ENCODE results near the gene TMEM272. TPM values are rescaled to one million over a fixed set of nuclear protein-coding genes. Genes with fewer than 3 reads are reported as not detected.

Gene TMEM272
- total RNA-seq, 2 experiments from 2014 or later = 0.15 to 0.28 TPM

GRCh38 chr13:51765142-51765515 is 79.8 kb downstream of the TMEM272 start:
- H3K27me3 Mint-ChIP-seq = no peaks in the 10 kb centered on the region
- ChIA-PET CTCF (interaction anchor here (0.9 to 1.2 kb wide), 3 partner anchors 179 to 315 kb away, joined by 3 to 6 read pairs (median 4); no protein-coding TSS in a partner anchor), POLR2A (interaction anchor here (0.7 to 3.0 kb wide), 5 partner anchors 24 to 313 kb away, joined by 3 to 22 read pairs (median 7); partner anchors contain the start of gene INTS6)
- no peaks in the 10 kb centered on the region for H3K9me3 Mint-ChIP-seq
- peaks cover 16% of the 10 kb centered on the region for H3K36me3 Mint-ChIP-seq (ENCODE audit: low read depth)
- peaks cover 23% of the 10 kb centered on the region for H3K4me1 Mint-ChIP-seq
- peak overlapping the region; percentile 80 for H3K27ac Mint-ChIP-seq
- no peak for DNase-seq
- H3K4me3 Mint-ChIP-seq = peak overlapping the region; percentile 62

DNA sequence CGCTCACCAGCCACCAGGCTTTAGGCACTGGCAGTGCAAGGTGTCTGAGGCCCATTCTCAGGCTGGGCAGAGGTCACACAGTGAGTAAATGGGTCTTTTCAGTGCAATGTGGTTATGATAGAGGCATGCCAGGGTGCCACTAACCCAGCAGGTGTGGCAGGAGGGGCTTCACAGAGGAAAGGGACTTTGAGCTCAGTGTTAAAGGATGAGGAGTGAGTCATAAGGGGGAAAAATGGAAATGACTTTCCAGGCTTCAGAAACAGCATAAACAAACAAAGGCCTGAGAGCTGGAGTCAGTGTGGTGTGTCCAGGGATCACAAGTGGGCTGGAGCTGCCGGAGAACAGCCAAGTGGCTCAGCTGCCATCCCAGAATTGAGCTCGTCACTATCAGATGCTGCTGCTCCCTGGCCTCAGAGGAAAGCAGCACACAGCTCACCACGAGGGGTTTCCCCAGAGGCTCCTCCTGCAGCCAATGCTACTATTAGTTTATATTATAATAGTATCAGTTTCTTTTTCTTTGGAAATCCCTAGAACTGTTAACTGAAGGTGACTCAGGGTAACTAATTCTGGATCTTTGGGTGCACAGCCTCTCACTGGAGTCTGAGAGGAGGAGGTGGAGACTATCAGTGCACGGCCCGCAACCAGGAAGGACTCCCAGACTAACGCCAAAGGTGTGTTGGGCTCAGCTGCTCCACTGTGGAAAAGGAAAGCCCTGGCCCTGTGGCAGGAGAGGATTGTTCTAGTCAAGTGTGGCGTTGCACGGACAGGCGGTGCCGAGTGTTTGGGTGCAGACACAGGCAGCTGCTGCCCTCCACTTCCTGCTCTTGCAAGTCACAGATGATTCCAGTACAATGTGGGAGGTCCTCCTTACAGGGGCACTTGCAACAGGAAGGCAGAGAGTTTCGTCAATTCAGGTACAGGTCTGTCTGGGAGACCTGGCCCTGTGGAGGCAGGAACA is 80.5 kb downstream of the TMEM272 start:
- CTCF ChIA-PET = interaction anchor here (0.8 to 1.5 kb wide), 9 partner anchors 20 to 330 kb away, joined by 3 to 6 read pairs (median 3); no protein-coding TSS in a partner anchor
- POLR2A ChIA-PET = interaction anchor here (0.7 to 3.0 kb wide), 11 partner anchors 23 to 312 kb away, joined by 3 to 22 read pairs (median 3); partner anchors contain the start of gene INTS6
- H3K4me1 Mint-ChIP-seq = peaks cover 23% of the 10 kb centered on the region
- no peaks in the 10 kb centered on the region for H3K9me3 Mint-ChIP-seq
- H3K27ac Mint-ChIP-seq = peak overlapping the region; percentile 80
- no peaks in the 10 kb centered on the region for H3K27me3 Mint-ChIP-seq
- peaks cover 16% of the 10 kb centered on the region for H3K36me3 Mint-ChIP-seq (ENCODE audit: low read depth)
- peak overlapping the region; percentile 62 for H3K4me3 Mint-ChIP-seq
- peak; percentile 55 for DNase-seq

DNA sequence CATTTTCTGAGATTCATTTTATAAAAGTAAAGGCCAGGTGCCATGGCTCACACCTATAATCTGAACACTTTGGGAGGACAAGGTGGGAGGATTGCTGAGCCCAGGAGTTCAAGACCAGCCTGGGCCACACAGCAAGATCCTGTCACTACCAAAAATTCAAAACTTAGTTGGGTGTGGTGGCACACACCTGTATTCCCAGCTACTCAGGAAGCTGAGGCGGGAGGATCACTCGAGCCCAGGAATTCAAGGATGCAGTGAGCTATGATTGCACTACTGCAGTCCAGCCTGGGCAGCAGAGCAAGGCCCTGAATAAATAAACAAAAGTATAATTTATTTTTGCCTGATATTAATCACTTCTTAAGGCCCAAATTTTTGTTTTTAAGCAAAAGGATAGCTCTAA is 81.5 kb downstream of the TMEM272 start:
- no peak for DNase-seq
- Mint-ChIP-seq H3K27ac (no peak overlapping the region), H3K36me3 (ENCODE audit: low read depth) (peaks cover 16% of the 10 kb centered on the region), H3K9me3 (no peaks in the 10 kb centered on the region), H3K27me3 (no peaks in the 10 kb centered on the region), H3K4me3 (no peak overlapping the region), H3K4me1 (peaks cover 23% of the 10 kb centered on the region)
- CTCF ChIA-PET = interaction anchor here (1.0 to 1.5 kb wide), 4 partner anchors 19 to 320 kb away, joined by 3 read pairs; partner anchors contain the start of gene INTS6
- POLR2A ChIA-PET = interaction anchor here (1.2 to 3.0 kb wide), 4 partner anchors 39 to 311 kb away, joined by 6 to 22 read pairs (median 8); partner anchors contain the start of gene INTS6

Other genes starting within 250 kb of the TMEM272 start
- 1 to 10 TPM; 5.0 to 6.4 TPM for gene DHRS12, start 41.0 kb downstream of the TMEM272 start, total RNA-seq
- not detected for gene CCDC70, start 16.8 kb upstream of the TMEM272 start, total RNA-seq
- under 1 TPM; 0.78 to 0.88 TPM for gene ATP7B, start 166.3 kb upstream of the TMEM272 start, total RNA-seq
- gene ALG11, start 167.2 kb upstream of the TMEM272 start, total RNA-seq = 10 to 100 TPM; 24.0 to 28.9 TPM
- gene UTP14C, start 179.5 kb upstream of the TMEM272 start, total RNA-seq = 1 to 10 TPM; 9.4 to 10.0 TPM